Endothelial cell of umbilical vein (primary cell): ENCODE data around the gene RAB31.

Experiments used
- EZH2 ChIP-seq: IDR thresholded peaks from 2 replicates; pipeline ENCODE4 v1.6.1; 2012; ENCODE audit warnings: borderline replicate concordance, low read depth, mild to moderate bottlenecking, moderate library complexity, low read length, inconsistent platforms; ENCODE audit not compliant: severe bottlenecking
- GATA2 ChIP-seq: IDR thresholded peaks from 2 replicates; pipeline ENCODE4 v1.7.0; 2011; ENCODE audit warnings: low read depth, mild to moderate bottlenecking, moderate library complexity, mixed read lengths, low read length; ENCODE audit not compliant: insufficient read length, insufficient read depth
- MAX ChIP-seq: IDR thresholded peaks from 2 replicates; pipeline ENCODE4 v1.6.1; 2011; ENCODE audit not compliant: insufficient read depth, insufficient read length
- MYC ChIP-seq: IDR thresholded peaks from one replicate; pipeline ENCODE4 v1.6.1; 2011; ENCODE audit warnings: mild to moderate bottlenecking, low read depth, low read length
- POLR2A ChIP-seq: IDR thresholded peaks from 2 replicates; pipeline ENCODE4 v1.6.1; 2012; ENCODE audit warnings: low read depth, mild to moderate bottlenecking, control low read depth, low read length
- POLR2AphosphoS5 ChIP-seq: IDR thresholded peaks from 2 replicates; pipeline ENCODE4 v1.6.1; 2012; ENCODE audit warnings: low read depth, mild to moderate bottlenecking, control low read depth, low read length, moderate library complexity; ENCODE audit not compliant: insufficient read depth
- TF ChIP-seq, protein P1 (sequence below), 2 donors: IDR thresholded peaks; 1 replicate in 1 of 2; 2 replicates in 1 of 2; pipeline ENCODE4 v1.5.1; 2011; ENCODE audit warnings: low read length in 2 of 2, mild to moderate bottlenecking in 2 of 2, moderate library complexity in 2 of 2, control low read depth in 1 of 2, inconsistent platforms in 1 of 2, low read depth in 1 of 2; ENCODE audit not compliant: insufficient read depth in 1 of 2; ENCODE audit errors: extremely low read depth in 1 of 2

GRCh38 chr18:9701609-9702349, 6.3 kb upstream of the RAB31 start:
- no peak for TF ChIP-seq POLR2A
- TF ChIP-seq, protein P1, sequence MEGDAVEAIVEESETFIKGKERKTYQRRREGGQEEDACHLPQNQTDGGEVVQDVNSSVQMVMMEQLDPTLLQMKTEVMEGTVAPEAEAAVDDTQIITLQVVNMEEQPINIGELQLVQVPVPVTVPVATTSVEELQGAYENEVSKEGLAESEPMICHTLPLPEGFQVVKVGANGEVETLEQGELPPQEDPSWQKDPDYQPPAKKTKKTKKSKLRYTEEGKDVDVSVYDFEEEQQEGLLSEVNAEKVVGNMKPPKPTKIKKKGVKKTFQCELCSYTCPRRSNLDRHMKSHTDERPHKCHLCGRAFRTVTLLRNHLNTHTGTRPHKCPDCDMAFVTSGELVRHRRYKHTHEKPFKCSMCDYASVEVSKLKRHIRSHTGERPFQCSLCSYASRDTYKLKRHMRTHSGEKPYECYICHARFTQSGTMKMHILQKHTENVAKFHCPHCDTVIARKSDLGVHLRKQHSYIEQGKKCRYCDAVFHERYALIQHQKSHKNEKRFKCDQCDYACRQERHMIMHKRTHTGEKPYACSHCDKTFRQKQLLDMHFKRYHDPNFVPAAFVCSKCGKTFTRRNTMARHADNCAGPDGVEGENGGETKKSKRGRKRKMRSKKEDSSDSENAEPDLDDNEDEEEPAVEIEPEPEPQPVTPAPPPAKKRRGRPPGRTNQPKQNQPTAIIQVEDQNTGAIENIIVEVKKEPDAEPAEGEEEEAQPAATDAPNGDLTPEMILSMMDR (IDR thresholded peaks at IDR 0.05; ENCODE audit: extremely low read depth in 1 of 2, insufficient read depth in 1 of 2, low read depth in 1 of 2, low read length in 2 of 2), result no peak
- TF ChIP-seq EZH2, result no peak
- TF ChIP-seq GATA2, result no peak
- TF ChIP-seq POLR2AphosphoS5, result no peak
- no peak for TF ChIP-seq MYC
- no peak for TF ChIP-seq MAX
